ENCODE data around the gene ADGRA3.
"Not testable (repeated sequence)": the region's sequence is repeated elsewhere in the genome, so short reads cannot be mapped to it uniquely, and the experiment has no call there.

ADGRA3 gene

GRCh38 chr4:22482250-22483127 lies 33.4 kb downstream of the ADGRA3 start:
- DNase-seq (ENCODE audit: low read depth in 2 of 2, low spot score in 1 of 2), result no peak

- no peak for DNase-seq (ENCODE audit: low read depth in 2 of 2, low spot score in 1 of 2)
These were observed 35.1 kb downstream of the ADGRA3 start for GRCh38 chr4:22480675-22481327.

GRCh38 chr4:22478426-22478825 lies 37.4 kb downstream of the ADGRA3 start:
- DNase-seq (ENCODE audit: low read depth in 2 of 2, low spot score in 1 of 2), result no peak

- no peak for DNase-seq (ENCODE audit: low read depth in 2 of 2, low spot score in 1 of 2)
These were observed 38.1 kb downstream of the ADGRA3 start for GRCh38 chr4:22477813-22478182.

DNA sequence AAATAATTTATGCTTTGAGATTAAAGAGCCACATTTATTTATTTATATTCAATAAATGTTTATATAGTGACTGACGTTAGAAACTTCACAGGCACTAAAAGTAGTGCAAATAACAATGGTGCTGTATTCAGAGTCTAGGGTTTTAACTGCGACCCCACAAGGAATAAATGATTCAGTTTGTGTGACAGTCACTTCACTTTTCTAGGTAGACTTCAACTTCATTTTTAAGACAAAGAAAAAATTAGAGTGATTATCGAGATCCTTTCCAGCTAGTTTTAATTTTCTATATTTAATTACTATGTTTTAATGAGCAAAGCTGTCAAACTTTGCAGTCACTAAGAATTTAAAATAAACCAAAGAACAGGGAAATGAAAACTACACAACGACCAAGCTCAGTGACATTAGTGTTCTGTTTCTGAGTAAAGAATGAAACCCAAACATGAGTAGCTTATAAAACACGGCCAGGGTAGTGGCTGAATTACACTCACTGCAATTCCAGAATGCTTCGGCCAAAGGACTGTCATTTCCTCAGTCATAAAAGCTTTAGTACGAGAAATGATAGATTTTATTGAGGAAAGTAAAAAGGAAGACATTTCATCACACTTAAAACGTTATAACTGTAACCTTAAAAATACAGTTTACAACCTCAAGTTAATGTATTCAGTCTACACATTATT lies 38.6 kb downstream of the ADGRA3 start:
- DNase-seq (ENCODE audit: low read depth in 2 of 2, low spot score in 1 of 2), result no peak

- DNase-seq (ENCODE audit: low read depth in 2 of 2, low spot score in 1 of 2), result no peak
These were observed 39.9 kb downstream of the ADGRA3 start for GRCh38 chr4:22476011-22476410.

DNA sequence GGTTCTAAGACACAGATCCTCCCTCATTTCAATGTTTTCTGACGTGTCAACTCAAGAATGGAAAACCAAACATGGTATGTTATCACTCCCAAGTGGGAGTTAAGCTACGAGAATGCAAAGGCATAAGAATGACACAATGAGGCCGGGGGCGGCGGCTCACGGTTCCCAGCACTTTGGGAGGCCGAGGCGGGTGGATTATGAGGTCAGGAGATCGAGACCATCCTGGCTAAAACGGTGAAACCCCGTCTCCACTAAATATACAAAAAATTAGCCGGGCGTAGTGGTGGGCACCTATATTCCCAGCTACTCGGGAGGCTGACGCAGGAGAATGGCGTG lies 40.6 kb downstream of the ADGRA3 start:
- DNase-seq (ENCODE audit: low read depth in 2 of 2, low spot score in 1 of 2), result not testable (repeated sequence)

- no peak for DNase-seq (ENCODE audit: low read depth in 2 of 2, low spot score in 1 of 2)
These were observed 41.1 kb downstream of the ADGRA3 start for GRCh38 chr4:22474636-22475310.

DNA sequence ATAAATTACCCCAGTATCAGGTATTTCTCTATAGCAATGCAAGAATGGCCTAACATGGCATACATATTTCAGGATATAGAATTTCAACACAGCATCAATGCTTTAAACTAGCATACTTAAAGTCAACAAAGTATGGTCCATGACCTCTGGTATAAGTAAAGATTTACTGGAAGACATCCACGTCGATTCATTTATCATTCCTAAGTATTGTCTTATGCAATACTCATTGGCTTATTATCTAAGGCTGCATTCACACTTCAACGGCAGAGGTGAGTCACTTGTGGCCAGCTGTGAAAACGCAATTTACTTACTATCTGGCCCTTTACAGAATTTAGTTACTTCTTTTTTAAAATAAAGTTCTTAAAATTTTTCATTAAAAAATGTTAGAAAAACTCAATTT lies 42.6 kb downstream of the ADGRA3 start:
- no peak for DNase-seq (ENCODE audit: low read depth in 2 of 2, low spot score in 1 of 2)

- DNase-seq (ENCODE audit: low read depth in 2 of 2, low spot score in 1 of 2), result no peak
These were observed 43.8 kb downstream of the ADGRA3 start for GRCh38 chr4:22471999-22472461.

DNA sequence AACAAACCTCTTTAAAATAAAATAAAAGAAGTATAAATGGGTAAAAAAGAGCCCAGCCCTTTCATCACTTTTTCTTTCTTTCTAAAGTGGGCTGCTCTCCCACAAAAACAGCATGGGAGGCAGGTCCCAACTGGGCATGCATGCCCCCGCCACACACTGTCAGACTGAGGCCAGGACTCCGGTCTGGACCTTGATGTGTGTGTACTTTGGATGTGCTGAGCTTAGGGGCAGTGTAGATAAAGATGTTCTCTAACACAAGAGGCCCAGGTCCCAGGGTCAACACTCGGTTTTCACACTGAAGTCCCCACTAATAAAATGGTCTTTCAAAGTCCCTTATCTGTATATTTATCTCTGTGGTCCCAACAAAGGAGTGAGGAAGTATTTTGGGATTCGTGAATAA lies 44.4 kb downstream of the ADGRA3 start:
- DNase-seq (ENCODE audit: low read depth in 2 of 2, low spot score in 1 of 2), result no peak

DNA sequence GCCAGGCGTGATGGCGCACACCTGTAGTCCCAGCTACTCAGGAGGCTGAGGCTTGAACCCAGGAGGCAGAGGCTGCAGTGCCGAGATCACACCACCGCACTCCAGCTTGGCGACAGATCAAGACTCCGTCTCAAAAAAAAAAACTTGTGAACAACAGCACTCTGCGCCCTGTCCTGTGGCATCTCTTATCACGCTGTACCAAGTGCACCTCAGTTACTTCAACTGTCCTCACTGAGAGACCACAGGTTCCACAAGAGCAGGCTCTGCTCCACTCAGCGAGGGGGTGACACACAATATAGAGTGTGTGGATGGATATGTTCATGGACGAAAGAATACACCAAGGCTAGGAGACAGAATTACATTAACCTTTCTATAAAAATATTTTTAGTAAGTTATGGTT lies 49.3 kb downstream of the ADGRA3 start:
- no peak for DNase-seq (ENCODE audit: low read depth in 2 of 2, low spot score in 1 of 2)

GRCh38 chr4:22465996-22466395 lies 49.9 kb downstream of the ADGRA3 start:
- DNase-seq (ENCODE audit: low read depth in 2 of 2, low spot score in 1 of 2), result no peak

GRCh38 chr4:22465349-22465748 lies 50.5 kb downstream of the ADGRA3 start:
- DNase-seq (ENCODE audit: low read depth in 2 of 2, low spot score in 1 of 2), result no peak

DNA sequence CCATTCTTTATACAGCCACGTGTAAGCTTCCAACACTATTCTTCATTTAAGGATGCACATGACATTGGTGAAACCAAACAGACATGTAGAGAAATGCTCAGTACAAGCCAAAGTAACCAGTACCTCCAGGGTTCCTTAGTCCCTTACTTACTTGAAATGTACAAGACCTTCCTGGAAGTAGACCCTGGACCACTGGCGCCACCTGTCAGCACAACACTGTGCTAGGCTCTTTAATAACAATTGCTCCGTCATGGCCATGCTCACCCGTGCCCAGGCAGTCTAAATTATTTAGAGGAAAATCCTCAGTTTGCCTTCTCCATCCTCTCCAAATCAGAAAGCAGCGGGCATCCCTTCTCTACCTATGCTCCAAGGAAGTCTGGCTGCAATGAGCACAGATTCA lies 52.7 kb downstream of the ADGRA3 start:
- no peak for DNase-seq (ENCODE audit: low read depth in 2 of 2, low spot score in 1 of 2)

GRCh38 chr4:22462688-22463087 lies 53.2 kb downstream of the ADGRA3 start:
- DNase-seq (ENCODE audit: low read depth in 2 of 2, low spot score in 1 of 2), result no peak

DNA sequence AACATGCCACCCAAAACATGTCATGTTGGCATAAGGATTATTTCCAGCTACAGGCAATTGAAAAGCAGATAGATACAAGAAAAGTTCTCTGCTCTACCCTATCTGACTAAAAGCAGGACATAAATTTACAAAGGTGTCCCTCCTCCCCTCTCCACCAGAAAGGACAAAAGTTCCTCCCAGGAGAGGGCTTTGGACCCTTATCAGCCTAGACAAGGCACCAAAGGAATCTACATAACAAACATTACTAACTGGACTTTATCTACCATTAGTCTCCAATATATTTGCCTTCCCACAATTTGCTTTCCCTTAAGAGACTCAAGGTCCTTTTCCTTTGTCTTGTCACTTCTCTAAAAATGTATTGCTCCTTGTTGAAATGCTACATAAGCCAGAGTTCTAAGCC lies 55.6 kb downstream of the ADGRA3 start:
- DNase-seq (ENCODE audit: low read depth in 2 of 2, low spot score in 1 of 2), result no peak

GRCh38 chr4:22458098-22458497 lies 57.8 kb downstream of the ADGRA3 start:
- no peak for DNase-seq (ENCODE audit: low read depth in 2 of 2, low spot score in 1 of 2)

DNA sequence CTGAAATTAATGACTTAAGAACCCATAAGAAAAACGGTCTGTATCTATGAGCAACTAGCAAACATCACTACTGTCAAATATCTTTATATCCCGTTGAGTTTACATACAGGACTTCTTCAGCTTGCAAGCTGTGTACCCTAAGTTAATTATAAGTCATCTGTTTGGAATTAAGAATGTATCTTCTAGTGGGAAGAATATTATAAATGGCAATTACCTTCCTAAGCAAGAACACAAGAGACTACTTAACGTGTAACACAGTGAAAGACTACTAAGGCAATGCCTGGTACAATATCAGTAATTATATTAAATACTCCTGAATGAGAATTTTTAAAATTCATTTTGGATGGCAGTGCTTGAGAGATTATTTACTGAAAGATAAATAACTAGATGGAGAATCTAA lies 58.5 kb downstream of the ADGRA3 start:
- DNase-seq (ENCODE audit: low read depth in 2 of 2, low spot score in 1 of 2), result no peak

- DNase-seq (ENCODE audit: low read depth in 2 of 2, low spot score in 1 of 2), result no peak
These were observed 59.6 kb downstream of the ADGRA3 start for GRCh38 chr4:22456291-22456690.

DNA sequence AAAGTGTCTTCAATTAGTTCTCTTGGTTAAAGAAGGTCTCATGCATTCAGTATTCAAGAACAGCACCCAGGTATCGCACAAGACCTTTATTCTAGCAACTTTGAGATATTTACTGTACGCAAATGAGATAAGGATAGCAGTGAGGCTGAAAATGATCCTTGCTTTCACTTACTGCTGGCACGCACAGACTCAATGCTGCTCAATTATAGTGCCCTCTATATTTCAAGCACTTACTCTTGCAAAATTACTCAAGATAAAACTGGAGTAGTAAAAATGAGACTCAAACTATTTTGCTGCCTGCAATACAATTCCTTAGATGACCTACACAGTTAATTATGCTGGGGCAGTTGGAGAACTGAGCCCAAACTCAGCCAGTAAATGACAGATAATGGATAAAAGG lies 60.9 kb downstream of the ADGRA3 start:
- no peak for DNase-seq (ENCODE audit: low read depth in 2 of 2, low spot score in 1 of 2)
